H1 (cell line): ENCODE results near the gene PSMB4.
A peak's percentile ranks its signal among the peaks of the same experiment; 100 is the strongest.

Experiments used
- EP300 ChIP-seq, 2 experiments: IDR thresholded peaks; 1 replicate in 1 of 2; 2 replicates in 1 of 2; pipeline ENCODE4 v1.6.1; 2011 to 2012; ENCODE audit warnings: low read depth in 2 of 2, low read length in 2 of 2, mild to moderate bottlenecking in 2 of 2, borderline replicate concordance in 1 of 2, inconsistent platforms in 1 of 2, moderate library complexity in 1 of 2
- JUN ChIP-seq: IDR thresholded peaks from 2 replicates; pipeline ENCODE4 v1.6.1; 2011; ENCODE audit warnings: low read depth, mild to moderate bottlenecking, improper control_type of control experiment, low read length
- MAFK ChIP-seq: IDR thresholded peaks from 2 replicates; pipeline ENCODE4 v1.6.1; 2012; ENCODE audit warnings: low read depth, mild to moderate bottlenecking, improper control_type of control experiment, low read length
- NRF1 ChIP-seq: IDR thresholded peaks from 2 replicates; pipeline ENCODE4 v1.6.1; 2011; ENCODE audit warnings: mild to moderate bottlenecking, low read depth, low read length, improper control_type of control experiment
- TF ChIP-seq, protein P1 (sequence below), 3 experiments: IDR thresholded peaks; 1 replicate in 2 of 3; 2 replicates in 1 of 3; pipeline versions ENCODE4 v1.5.1 to v1.6.1; 2011; ENCODE audit warnings: low read length in 3 of 3, mild to moderate bottlenecking in 3 of 3, inconsistent platforms in 2 of 3, low read depth in 1 of 3, moderate library complexity in 1 of 3; ENCODE audit not compliant: insufficient read depth in 1 of 3; ENCODE audit errors: control extremely low read depth in 1 of 3

DNA sequence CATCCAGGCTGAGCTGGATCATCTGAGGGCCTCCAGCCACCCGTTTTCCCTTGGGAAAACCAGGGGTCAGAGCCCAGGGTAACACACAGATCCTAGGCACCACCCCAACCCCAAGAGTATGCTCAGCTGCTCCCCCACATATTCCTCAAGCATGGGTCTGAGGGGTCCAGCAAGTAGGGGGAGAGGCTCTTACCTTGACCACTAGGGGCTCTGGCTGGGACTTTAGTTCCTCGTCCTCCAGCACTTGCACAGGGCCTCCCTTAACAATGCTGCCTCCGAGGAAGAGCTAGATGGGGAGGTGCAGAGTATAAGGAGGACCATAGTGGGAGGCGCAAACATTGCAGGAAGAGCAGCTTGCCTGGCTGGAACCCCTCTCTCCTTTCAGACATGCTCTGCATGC, 34.4 kb upstream of the PSMB4 start:
- TF ChIP-seq EP300 (IDR thresholded peaks at IDR 0.05; ENCODE audit: borderline replicate concordance in 1 of 2, low read depth in 2 of 2, low read length in 2 of 2) (no peak), JUN (no peak), MAFK (no peak), NRF1 (no peak)
- TF ChIP-seq, protein P1, sequence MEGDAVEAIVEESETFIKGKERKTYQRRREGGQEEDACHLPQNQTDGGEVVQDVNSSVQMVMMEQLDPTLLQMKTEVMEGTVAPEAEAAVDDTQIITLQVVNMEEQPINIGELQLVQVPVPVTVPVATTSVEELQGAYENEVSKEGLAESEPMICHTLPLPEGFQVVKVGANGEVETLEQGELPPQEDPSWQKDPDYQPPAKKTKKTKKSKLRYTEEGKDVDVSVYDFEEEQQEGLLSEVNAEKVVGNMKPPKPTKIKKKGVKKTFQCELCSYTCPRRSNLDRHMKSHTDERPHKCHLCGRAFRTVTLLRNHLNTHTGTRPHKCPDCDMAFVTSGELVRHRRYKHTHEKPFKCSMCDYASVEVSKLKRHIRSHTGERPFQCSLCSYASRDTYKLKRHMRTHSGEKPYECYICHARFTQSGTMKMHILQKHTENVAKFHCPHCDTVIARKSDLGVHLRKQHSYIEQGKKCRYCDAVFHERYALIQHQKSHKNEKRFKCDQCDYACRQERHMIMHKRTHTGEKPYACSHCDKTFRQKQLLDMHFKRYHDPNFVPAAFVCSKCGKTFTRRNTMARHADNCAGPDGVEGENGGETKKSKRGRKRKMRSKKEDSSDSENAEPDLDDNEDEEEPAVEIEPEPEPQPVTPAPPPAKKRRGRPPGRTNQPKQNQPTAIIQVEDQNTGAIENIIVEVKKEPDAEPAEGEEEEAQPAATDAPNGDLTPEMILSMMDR (IDR thresholded peaks at IDR 0.05; ENCODE audit: control extremely low read depth in 1 of 3, insufficient read depth in 1 of 3, low read depth in 1 of 3, low read length in 3 of 3) = peak in 2 of 3 experiments; percentile 23 to 33; a peak in 2 of 4 replicates
